DMS79 treated with DMSO at 0.1 percent for 48 hours (cell line): ENCODE measurements around the gene ACAA1.

ENCODE experiments used
- DNase-seq: peaks from one replicate; lab custom pipeline; 2025; lab: John Stamatoyannopoulos, UW

Gene ACAA1

DNA sequence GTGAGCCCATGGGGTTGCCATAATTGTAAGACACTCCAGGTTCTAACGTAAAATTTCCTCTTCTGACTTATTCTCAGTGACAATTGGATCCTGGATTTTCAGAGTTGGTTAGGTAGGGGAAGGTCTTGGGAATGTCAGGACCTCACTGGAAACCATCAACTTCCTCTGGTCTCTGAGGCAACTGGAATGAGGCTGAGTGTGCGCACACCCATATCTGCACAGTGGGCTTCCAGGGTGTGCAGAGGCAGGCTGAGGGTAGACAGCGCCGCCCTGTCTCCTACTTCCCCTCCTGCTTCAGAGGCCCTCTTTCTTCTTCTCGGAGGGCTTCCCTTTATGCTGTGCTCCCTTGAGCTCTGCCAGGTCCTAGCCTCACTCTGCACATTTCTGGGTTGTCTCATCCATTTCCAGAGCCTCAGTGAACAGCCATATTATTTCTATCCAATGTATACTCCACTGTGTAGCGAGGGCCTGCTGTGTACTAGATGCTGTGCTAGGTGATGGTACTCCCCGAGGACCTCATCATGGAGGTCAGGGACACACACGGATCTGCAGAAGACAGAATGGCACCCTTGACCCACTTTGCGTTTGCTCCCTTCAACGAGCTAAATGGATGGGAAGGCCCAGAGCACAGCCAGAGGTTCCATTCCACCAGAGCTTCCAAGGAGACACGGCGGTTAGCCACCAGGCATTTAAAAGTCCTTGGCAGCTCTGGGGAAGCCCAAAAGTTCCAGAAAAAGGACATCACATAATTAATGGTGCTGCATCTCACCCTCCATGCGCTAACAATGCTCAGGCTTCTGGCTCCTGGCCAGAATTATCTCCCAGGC lies 18.3 kb downstream of the ACAA1 start:
- no peak for DNase-seq

DNA sequence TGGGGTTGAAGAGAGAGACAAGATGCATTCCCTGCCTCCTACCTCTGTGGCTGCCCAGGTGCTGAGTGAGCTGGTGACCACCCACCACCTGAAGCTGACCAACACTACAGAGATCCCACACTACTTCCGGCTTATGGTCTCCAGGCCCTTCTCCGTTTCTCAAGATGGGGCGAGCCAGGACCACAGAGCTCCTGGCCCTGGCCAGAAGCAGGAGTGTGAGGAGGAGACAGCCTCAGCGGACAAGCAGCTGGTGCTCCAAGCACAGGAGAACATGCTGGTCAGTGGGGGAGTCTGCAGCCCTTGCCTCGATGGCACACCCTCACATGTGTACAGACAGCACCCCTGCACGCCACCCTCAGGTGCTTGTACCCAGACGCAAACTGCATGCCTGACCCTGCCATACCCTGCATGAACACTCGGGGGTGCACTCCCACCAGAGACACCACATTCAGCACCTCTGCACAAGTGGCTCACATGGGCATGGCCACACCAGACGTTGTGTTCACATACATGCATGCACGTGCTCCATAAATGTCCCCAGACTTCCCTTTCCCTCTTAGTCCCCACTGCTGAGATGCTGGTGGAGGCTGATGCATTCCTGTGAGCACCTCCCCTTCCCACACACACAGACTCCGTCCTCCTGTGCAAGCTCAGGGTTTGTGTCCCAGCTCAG lies 19.0 kb downstream of the ACAA1 start:
- DNase-seq, result no peak

DNA sequence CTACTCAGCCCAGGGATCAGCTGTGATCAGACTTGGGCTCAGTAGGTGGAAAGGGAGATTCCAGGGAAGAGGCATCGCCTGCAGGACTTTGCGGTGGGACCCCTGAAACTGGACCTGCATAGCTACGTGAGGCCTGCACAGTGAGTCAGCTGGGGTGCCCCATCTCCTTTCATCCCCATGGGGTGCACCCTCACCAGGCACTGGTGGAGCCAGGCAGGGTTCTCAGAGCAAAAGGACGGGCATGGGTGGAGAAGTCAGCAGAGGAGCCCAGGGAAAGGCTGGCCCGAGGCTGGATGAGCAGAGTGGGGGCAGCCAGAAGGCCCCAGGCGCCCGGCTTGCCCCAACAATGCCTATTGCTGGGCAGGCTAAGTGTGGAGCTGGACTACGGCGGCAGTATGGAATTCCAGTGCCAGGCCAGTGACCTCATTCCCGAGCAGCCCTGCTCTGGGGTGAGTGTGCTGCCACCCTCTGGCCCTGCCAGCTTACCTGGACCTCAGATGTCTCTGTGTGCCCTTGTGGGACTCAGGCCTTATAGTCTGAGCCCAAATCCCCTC lies 19.7 kb downstream of the ACAA1 start:
- DNase-seq, result no peak

DNA sequence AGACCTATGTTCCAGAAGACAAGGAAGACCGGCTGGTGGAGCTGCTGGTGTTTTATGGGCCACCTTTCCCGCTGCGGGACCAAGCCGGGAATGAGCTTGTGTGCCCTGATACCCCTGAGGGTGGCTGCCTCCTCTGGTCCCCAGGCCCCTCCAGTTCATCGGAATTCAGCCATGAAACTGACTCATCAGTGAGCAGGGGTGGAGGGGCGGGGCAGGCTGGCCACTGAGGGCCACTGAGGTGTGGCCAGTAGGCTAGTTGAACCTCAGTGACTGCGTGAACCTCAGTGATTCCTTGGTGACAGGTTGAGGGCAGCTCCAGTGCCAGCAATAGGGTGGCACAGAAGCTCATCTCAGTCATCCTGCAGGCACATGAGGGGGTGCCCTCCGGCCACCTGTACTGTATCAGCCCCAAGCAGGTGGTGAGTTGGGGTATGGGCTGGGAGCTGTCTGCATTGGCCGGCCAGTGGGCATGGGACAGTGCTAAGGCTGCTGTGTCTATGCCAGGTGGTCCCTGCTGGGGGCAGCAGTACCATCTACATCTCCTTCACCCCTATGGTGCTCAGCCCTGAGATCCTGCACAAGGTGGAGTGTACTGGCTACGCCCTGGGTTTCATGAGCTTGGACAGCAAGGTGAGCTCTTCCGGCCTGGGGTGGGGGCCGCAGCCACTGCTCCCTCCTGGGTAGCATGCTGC lies 20.3 kb downstream of the ACAA1 start:
- DNase-seq, result no peak

DNA sequence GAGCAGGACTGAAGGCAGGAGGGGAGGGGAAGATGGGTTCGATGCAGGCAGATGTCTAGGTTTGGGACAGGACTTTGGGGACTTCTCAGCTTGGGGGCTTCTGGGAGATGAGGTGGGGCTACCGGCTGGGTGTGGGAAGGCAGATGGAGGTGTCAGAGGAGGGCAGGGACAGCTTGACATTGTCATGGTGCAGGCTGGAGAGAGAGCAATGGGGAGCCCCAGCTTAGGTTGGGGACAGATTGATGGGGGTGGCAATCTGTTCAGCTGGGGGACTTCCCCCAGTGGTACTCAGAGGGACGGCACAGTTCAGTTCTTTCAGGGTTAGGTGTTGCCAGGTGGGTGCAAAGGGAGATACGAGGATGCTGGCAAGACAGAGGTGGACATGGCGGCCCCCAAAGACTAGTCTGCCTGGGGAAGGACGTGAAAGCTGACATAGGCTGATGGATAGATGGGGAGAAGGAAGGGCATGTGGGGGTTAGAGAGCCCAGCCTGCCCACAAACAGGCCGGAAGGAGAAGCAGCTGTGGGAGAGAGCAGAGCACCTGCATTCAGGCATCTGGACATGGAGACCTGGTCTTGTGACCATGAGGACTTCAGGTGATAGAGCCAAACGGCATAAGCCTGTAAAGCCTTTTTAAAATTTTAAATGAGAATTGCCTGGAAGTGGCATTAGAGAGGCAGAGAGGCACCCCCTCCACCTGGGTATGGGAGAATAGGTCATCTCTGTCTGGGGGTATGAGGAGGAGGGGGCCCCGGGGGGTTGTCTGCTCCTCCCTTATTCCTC lies 21.1 kb downstream of the ACAA1 start:
- DNase-seq, result no peak

DNA sequence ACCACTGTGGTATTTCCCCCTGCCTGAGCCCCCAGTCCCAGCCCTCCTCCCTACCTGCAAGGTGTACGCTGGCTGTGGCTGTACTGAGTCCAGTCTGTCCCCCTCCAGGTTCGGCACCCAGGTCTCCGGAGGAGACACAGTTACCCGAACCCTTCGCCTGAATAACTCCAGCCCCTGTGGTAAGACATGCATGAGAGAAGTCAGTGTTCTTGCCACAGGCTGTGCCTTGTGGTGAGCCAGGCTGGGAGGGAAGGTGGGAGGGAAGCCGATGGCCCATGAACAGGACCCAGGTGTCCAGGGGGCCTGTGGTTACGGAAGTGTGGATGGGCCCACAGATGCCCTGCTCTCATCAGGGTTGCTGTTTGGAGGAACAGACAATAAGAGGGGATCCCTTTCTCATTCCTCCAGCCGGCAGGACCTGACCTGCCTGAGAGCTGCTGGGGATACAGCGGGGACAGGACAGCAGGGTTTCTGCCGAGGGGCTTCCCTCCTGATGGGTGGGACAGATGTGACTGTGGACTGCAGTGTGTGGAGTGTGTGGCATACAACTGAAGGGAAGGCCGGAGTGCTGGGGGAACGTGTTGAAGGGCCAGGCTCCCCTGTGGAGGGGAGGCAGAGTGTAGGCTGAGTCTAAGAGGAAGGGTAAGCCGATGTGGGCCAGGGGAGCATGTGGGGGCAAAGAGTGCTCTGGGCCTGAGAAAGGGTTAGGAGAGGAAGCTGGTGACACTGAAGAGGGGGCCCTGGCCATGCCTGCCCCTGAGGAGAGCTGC lies 21.9 kb downstream of the ACAA1 start:
- DNase-seq, result no peak

DNA sequence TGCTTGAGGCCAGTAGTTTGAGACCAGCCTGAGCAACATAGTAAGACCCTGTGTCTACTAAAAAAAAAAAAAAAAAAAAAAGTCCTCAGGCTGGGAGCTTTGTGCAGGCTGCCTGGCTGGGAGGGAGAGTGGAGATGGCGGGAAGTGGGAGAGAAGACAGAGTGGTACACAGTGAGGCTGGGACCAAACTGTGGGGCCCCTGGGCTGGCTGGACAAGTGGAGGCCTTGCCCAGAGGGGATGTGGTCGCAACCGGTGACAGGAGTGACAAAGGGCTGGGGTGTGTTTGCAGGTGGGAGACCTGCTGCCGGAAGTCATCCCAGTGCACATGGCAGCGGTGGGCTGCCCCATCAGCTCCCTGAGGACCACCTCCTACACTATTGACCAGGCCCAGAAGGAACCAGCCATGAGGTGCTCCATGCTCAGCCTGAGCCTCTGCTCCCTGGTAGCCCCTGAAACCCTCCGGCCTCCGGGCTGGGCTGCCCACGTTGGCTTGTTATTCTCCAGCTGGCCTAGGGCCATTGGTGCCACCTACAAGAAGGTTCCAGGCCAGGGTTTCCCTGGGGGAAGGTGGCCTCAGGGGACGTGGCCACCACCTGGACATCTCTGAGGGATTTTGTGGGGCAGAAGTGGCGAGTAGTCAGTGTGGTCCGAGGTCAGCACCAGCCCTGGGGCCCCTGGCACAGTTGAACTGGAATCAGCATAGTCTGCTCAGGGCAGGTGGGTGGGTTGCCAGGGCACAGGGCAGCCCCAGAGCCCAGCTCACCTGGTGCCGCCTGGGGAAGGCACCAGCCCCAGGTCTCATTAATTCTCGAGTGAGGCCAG lies 22.7 kb downstream of the ACAA1 start:
- no peak for DNase-seq

DNA sequence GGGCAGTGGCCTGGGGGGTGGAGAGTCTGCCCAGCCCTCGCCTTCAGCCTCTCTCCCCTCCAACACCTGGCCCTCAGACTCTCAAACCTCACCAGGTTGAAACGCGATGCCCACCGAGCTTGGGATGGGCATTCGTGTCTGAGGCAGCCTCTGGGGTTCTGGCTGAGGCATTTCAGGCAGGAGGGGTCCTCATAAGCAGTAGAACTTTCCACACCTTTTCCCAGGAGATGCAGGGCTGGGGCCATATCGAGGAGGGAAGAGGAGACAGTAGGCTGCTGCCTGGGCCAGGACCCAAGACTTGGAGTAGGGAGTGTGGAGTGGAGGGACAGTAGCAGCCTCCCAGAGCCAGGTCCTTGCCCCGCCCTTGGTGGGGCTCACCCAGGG lies 24.6 kb downstream of the ACAA1 start:
- no peak for DNase-seq

DNA sequence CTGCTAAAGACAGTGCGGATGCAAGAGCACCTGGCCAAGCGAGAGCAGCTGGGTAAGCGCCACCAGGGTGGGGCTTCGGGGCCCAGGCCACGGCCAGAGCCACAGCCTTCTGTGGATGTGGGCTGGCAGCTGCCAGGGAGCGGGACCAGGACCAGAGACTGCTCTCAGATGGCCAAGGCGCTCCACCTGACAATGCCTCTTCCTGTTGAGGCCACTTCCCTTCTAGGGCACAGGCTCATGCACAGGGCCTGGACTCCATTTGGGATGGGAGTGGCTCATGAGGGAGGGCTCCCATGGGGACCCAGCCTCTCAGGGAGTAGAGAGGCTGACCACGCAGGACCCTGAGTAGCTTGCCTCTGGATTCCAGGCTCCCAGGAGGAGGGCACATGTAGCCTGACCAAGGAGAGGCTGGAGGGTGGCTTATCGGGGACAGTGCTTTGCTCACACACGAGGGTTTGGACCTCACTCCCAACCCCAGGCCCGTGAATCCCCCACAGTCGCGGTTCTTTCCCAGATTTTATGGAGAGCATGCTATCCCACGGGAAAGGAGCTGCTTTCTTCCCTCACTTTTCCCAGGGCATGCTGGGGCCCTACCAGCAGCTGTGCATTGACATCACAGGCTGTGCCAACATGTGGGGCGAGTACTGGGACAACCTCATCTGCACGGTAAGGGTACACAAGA lies 25.1 kb downstream of the ACAA1 start:
- no peak for DNase-seq

DNA sequence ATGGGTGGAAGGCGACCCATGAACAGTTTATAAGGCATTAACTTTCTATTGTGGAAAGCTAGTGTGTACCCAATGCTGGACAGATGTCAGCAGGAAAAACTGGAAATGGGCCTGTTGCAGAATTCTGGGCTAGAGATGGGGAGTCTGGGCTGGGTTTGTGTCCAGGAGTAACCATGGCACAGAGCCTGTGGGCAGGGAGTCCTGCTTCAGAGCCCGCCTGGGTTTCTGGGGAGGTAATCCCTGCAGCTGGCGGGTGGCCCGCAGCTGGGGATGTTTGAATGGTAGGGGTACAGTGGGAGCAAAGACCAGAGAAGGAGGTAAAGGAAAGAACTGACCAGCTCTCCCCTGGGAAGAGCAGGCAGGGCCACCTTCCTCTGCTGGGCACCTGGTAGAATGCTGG lies 25.7 kb downstream of the ACAA1 start:
- no peak for DNase-seq

DNA sequence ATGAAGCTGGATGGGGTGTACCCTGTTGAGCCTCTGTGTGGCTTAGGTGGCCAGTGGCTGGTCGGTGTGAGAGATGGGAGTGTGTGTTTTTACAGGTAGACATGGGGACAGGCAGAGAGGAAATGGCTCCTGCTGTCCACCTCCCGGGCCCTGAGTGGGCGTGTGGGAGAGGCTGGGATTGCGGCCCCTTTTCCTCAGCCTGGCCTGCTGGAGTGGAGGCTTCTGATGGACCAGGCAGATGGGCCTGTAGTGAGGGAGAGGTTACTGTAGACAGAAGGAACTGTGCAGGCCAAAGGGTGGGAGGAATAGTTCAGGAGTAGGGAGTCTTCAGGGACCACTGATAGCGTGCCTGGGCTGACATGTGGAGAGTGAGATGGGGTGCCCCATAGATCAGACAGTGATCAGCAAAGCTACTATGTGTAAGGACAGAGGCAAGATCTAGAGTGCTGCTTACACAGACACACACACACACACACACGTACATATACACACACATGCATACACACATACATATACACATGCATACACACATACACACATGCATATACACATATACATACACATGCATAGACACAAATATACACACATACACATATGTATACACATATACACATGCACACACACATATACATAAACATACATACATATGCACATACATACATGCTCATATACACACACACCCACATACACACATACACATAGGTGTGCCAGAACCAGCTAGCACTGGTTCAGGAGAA lies 26.4 kb downstream of the ACAA1 start:
- DNase-seq, result no peak

DNA sequence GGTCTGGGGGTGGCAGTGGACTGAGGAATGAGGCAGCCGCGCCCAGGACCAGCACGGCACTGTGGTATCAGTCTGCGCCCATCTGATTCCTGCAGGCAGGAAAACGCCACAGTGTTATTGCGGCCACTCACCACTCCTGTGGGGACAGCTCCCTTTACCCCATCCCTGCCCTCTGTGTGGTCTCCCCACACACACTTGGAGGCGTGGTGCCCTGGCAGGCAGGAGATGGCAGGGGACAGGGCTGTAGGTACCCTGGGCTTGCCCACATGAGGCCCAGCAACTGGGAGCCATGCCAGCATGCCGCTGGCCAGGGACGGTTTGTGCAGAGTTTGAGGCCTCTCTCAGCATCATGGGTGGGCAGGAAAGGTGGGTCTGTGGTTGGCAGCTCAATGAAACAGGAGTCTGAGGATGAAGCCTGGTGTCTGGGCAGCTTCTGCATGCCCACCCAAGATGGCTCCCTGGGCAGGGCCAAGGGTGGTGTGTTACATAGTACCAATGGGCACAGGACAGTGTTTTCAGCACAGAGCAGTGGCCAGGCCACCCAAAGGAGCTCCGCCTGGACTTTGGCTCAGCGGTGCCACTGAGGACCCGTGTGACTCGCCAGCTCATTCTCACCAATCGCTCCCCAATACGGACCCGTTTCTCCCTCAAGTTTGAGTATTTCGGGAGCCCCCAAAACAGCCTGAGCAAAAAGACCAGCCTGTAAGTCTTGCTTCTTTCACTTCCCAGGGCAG lies 27.2 kb downstream of the ACAA1 start:
- DNase-seq, result no peak

DNA sequence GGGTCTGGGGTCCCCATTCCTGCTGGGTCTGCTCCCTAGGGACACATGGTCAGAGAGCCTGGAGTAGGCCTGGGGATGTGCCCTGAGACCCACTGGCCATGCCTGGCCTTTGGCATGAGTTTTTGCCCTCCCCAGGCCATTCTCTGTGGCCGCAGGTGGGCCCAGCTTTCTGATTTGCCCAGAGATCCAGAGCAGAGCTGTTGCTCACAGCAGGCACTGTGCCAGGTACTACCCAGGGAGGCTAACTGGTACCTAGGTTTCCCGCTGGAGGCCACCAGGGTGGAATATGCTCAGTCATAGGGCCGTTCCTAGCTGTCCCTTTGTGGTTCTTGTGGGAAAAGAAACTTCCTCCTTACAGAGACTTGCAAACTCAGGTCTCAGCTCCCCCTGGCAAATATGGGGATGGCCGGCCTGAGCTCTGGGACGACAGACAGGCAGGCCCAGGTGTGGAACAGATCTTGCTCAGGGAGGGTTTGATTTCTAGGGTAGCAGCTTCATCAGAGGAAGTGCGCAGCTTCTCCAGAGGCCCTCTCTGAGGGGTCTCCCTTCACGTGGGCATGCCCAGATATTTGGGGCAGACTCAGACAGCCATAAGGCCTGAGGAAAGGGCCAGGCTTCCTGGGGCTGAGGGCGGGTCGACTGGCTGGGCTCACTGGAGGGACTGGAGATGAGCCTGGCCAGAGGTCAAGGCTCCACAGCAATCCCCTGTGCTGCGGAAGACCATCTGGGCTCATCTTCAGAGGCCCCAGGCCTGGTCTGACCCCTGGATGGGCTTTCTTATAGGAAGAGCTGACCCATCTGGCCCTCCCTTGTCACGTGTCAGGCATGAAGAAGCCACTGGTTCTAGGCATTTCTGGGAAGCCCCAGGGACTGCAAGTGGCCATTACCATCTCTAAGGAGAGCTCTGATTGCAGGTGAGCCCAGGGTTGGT lies 28.0 kb downstream of the ACAA1 start:
- no peak for DNase-seq

DNA sequence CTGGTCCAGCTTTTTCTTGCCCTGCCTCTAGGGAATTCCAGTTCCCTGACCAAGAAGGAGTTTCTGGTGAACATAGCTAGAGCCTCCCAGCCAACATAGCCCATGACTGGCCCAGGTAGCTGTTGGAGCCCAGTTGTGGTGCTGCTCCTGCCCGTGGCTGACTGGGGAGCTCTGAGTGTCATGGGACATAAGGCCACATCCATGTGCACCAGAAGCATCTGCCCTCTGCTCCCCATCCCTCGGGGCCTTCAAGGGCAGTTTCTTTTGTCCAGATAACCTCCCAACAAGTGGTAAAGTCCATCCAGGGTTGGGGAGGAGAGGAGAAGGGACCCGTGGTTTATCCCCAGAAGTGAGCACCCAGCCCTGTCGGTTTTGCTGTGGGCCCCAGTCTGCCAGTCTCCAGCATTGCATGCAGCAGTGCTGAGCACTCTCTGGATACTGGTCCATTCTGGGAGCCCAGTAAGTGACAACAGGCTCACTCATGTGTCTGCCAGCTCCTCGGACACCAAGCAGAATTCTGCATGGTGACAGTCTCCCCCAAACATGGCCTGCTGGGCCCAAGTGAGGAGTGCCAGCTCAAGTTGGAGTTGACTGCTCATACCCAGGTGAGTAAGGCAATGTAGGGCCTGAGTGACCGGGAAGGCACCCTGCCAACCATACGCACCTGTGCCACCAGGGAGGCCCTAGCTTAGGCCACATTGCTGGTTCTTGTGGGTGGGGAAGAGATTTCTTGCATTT lies 28.8 kb downstream of the ACAA1 start:
- DNase-seq, result no peak

DNA sequence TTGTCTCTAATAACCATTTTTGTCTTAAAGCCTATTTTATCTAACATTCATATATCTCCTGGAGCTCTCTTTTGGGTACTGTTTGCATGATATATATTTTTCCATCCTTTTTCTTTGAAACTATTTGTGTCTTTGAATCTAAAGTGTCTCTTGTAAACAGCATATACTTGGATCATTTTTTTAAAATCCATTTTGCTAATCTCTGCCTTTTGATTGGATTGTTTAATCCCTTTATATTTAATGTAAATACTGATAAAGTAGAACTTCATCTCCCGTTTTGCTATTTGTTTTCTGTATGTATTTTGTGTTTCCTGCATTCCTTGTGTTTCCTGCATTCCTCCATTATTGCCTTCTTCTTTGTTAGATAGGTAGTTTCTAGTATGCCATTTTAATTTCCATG lies 31.4 kb downstream of the ACAA1 start:
- no peak for DNase-seq

DNA sequence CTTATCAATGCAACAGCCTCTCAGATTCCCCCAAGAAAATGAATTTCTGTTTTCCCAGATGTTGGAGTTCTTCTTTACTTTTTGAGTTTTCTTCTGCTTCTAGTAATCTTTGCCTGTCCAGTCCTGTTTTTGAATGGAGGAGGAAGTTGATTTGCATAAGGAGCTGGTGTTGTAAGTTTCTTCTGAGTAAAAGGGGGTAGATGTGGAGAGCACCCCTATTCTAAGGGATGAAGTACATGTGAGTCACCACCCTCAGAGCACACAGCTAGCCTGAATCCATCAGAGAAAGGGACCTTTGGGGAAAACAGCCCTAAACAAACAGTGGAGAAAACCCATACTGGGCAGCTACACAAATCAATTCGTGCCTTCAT lies 34.5 kb downstream of the ACAA1 start:
- no peak for DNase-seq
